HepG2 (cell line): ENCODE data around the gene FBRSL1. TPM values are rescaled to one million over a fixed set of nuclear protein-coding genes. Genes with fewer than 3 reads are reported as not detected.

ENCODE experiments used
- AHR ChIP-seq: IDR thresholded peaks from 2 replicates; pipeline ENCODE4 v1.6.1; 2018; ENCODE audit warnings: missing genetic modification reagents, missing compliant biosample characterization
- EEA1 ChIP-seq: sonication (generic); formaldehyde crosslinking; IDR thresholded peaks from 2 replicates; pipeline ENCODE4 v1.5.1; 2020; ENCODE audit warnings: mild to moderate bottlenecking, missing genetic modification reagents, borderline replicate concordance
- KLF9 ChIP-seq: IDR thresholded peaks from 2 replicates; pipeline ENCODE4 v1.6.1; 2016; ENCODE audit warnings: low read depth
- MYC ChIP-seq: sonication (generic); formaldehyde crosslinking; IDR thresholded peaks from 2 replicates; pipeline ENCODE4 v1.9.0; 2021; ENCODE audit warnings: missing genetic modification reagents, borderline replicate concordance
- PAWR ChIP-seq: sonication (generic); formaldehyde crosslinking; IDR thresholded peaks from 2 replicates; pipeline ENCODE4 v1.4.0; 2020; ENCODE audit warnings: missing genetic modification reagents, mild to moderate bottlenecking, borderline replicate concordance
- SPEN ChIP-seq: sonication (generic); formaldehyde crosslinking; IDR thresholded peaks from 2 replicates; pipeline ENCODE4 v1.5.1; 2020; ENCODE audit warnings: low read depth, mild to moderate bottlenecking, missing genetic modification reagents
- TMF1 ChIP-seq: sonication (generic); formaldehyde crosslinking; IDR thresholded peaks from 2 replicates; pipeline ENCODE4 v1.8.1; 2022; ENCODE audit warnings: low read depth, missing genetic modification reagents
- ZNF143 ChIP-seq: sonication (generic); formaldehyde crosslinking; IDR thresholded peaks from 2 replicates; pipeline ENCODE4 v1.4.0; 2020; ENCODE audit warnings: missing genetic modification reagents
- ZNF225 ChIP-seq: sonication (generic); formaldehyde crosslinking; IDR thresholded peaks from 2 replicates; pipeline ENCODE4 v1.4.0; 2020; ENCODE audit warnings: mild to moderate bottlenecking, missing genetic modification reagents
- ZNF792 ChIP-seq: IDR thresholded peaks from 2 replicates; pipeline ENCODE4 v1.6.1; 2016
- polyA plus RNA-seq, 8 experiments: library from polyadenylated mRNA; depleted of rRNA in 3 of 8; stranded (reverse) in 7 of 8; unstranded in 1 of 8; fragments of >200 nt; fragmentation: Illumina TruSeq in 4 of 8; extraction: Trizol in 4 of 8; gene quantifications; 2 replicates each; pipeline versions ENCODE4 v1.2.1 to v1.2.3, GENCODE V29; 2011 to 2016; ENCODE audit warnings: low read depth in 4 of 8, missing spikeins in 1 of 8, mixed read lengths in 1 of 8; ENCODE audit not compliant: insufficient read depth in 1 of 8
- total RNA-seq, 5 experiments: library from RNA; depleted of rRNA; stranded (reverse); fragments of >200 nt; fragmentation: Illumina TruSeq; extraction: Trizol; gene quantifications; 2 replicates each; pipeline ENCODE4 v1.2.3, GENCODE V29; 2016; ENCODE audit warnings: low read depth in 1 of 5
- TF ChIP-seq, protein P1 (sequence below): sonication (generic); formaldehyde crosslinking; IDR thresholded peaks from 2 replicates; pipeline ENCODE4 v1.4.0; 2020; ENCODE audit warnings: mild to moderate bottlenecking, low read depth, missing genetic modification reagents
- TF ChIP-seq, protein P2 (sequence below): sonication (generic); formaldehyde crosslinking; IDR thresholded peaks from 2 replicates; pipeline ENCODE4 v1.4.0; 2020; ENCODE audit warnings: missing genetic modification reagents, low read depth, mild to moderate bottlenecking, borderline replicate concordance
- TF ChIP-seq, protein P3 (sequence below): sonication (generic); formaldehyde crosslinking; IDR thresholded peaks from 2 replicates; pipeline ENCODE4 v1.4.0; 2020; ENCODE audit warnings: missing genetic modification reagents
- TF ChIP-seq, protein P4 (sequence below): sonication (generic); formaldehyde crosslinking; IDR thresholded peaks from 2 replicates; pipeline ENCODE4 v1.4.0; 2020; ENCODE audit warnings: missing genetic modification reagents
- TF ChIP-seq, protein P5 (sequence below): sonication (generic); formaldehyde crosslinking; IDR thresholded peaks from 2 replicates; pipeline ENCODE4 v1.4.0; 2020; ENCODE audit warnings: missing genetic modification reagents

The FBRSL1 gene
- total and polyA plus RNA-seq, 2 of the 13 experiments (the other 11 are each of a cell fraction or from before 2014, with no cell fraction given), result 3.6 to 7.9 TPM

DNA sequence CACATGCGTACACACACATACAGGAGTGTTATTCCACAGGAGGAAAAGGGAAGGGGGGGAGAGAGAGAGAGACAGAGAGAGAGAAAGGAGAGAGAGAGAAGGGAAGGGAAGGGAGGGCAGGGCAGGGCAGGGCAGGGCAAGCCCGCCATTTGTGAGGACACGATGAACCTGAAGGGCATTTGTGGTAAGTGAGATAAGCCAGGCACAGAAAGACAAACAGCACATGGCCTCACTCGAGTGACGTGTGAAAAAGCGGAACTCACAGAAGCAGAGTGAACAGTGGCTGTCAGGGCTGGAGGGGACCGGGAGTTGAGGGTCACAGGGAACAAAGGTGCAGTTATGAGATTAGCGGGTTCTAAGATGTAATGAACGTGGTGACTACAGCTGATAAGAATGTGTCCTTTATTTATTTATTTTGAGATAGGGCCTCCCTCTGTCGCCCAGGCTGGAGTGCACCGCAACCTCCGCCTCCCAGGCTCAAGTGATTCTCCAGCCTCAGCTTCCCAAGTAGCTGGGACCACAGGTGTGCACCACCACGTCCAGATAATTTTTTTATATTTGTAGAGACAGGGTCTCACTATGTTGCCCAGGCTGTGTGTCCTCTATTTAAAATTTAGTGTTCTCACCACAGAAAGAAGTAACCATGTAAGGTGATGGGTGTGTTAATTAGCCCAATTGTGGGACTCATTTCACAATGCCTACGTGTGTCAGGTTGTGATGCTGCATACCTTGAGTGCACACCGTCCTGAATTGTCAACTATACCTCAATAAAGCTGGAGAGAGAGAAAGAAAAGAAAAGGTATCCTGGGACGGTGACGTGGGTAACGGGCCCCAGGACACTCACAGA, 18.7 kb upstream of the FBRSL1 start (continued):
- TF ChIP-seq, protein P1, sequence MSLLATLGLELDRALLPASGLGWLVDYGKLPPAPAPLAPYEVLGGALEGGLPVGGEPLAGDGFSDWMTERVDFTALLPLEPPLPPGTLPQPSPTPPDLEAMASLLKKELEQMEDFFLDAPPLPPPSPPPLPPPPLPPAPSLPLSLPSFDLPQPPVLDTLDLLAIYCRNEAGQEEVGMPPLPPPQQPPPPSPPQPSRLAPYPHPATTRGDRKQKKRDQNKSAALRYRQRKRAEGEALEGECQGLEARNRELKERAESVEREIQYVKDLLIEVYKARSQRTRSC (CRISPR knock-in tag), result no peak
- TF ChIP-seq PAWR (CRISPR knock-in tag) (no peak), ZNF225 (CRISPR knock-in tag) (no peak), EEA1 (CRISPR knock-in tag) (no peak), TMF1 (CRISPR knock-in tag) (no peak), ZNF792 (CRISPR knock-in tag) (peak; percentile 91; the same call in 1 of the 2 replicates), KLF9 (peak; percentile 80; the same call in 1 of the 2 replicates), ZNF143 (peak; percentile 36; the same call in 1 of the 2 replicates), SPEN (CRISPR knock-in tag) (peak; percentile 76; the same call in 1 of the 2 replicates), AHR (CRISPR knock-in tag) (no peak), MYC (peak; percentile 86)
- TF ChIP-seq, protein P2, sequence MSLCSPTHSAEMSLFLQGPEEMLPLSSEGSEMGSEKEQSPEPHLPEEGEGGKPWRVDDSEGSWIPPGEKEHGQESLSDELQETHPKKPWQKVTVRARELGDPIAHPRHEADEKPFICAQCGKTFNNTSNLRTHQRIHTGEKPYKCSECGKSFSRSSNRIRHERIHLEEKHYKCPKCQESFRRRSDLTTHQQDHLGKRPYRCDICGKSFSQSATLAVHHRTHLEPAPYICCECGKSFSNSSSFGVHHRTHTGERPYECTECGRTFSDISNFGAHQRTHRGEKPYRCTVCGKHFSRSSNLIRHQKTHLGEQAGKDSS (CRISPR knock-in tag), result no peak; the same call in none of the 2 replicates
- TF ChIP-seq, protein P3, sequence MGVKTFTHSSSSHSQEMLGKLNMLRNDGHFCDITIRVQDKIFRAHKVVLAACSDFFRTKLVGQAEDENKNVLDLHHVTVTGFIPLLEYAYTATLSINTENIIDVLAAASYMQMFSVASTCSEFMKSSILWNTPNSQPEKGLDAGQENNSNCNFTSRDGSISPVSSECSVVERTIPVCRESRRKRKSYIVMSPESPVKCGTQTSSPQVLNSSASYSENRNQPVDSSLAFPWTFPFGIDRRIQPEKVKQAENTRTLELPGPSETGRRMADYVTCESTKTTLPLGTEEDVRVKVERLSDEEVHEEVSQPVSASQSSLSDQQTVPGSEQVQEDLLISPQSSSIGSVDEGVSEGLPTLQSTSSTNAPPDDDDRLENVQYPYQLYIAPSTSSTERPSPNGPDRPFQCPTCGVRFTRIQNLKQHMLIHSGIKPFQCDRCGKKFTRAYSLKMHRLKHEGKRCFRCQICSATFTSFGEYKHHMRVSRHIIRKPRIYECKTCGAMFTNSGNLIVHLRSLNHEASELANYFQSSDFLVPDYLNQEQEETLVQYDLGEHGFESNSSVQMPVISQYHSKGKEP (CRISPR knock-in tag), result no peak
- TF ChIP-seq, protein P4, sequence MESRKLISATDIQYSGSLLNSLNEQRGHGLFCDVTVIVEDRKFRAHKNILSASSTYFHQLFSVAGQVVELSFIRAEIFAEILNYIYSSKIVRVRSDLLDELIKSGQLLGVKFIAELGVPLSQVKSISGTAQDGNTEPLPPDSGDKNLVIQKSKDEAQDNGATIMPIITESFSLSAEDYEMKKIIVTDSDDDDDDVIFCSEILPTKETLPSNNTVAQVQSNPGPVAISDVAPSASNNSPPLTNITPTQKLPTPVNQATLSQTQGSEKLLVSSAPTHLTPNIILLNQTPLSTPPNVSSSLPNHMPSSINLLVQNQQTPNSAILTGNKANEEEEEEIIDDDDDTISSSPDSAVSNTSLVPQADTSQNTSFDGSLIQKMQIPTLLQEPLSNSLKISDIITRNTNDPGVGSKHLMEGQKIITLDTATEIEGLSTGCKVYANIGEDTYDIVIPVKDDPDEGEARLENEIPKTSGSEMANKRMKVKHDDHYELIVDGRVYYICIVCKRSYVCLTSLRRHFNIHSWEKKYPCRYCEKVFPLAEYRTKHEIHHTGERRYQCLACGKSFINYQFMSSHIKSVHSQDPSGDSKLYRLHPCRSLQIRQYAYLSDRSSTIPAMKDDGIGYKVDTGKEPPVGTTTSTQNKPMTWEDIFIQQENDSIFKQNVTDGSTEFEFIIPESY (CRISPR knock-in tag), result no peak; the same call in none of the 2 replicates
- TF ChIP-seq, protein P5, sequence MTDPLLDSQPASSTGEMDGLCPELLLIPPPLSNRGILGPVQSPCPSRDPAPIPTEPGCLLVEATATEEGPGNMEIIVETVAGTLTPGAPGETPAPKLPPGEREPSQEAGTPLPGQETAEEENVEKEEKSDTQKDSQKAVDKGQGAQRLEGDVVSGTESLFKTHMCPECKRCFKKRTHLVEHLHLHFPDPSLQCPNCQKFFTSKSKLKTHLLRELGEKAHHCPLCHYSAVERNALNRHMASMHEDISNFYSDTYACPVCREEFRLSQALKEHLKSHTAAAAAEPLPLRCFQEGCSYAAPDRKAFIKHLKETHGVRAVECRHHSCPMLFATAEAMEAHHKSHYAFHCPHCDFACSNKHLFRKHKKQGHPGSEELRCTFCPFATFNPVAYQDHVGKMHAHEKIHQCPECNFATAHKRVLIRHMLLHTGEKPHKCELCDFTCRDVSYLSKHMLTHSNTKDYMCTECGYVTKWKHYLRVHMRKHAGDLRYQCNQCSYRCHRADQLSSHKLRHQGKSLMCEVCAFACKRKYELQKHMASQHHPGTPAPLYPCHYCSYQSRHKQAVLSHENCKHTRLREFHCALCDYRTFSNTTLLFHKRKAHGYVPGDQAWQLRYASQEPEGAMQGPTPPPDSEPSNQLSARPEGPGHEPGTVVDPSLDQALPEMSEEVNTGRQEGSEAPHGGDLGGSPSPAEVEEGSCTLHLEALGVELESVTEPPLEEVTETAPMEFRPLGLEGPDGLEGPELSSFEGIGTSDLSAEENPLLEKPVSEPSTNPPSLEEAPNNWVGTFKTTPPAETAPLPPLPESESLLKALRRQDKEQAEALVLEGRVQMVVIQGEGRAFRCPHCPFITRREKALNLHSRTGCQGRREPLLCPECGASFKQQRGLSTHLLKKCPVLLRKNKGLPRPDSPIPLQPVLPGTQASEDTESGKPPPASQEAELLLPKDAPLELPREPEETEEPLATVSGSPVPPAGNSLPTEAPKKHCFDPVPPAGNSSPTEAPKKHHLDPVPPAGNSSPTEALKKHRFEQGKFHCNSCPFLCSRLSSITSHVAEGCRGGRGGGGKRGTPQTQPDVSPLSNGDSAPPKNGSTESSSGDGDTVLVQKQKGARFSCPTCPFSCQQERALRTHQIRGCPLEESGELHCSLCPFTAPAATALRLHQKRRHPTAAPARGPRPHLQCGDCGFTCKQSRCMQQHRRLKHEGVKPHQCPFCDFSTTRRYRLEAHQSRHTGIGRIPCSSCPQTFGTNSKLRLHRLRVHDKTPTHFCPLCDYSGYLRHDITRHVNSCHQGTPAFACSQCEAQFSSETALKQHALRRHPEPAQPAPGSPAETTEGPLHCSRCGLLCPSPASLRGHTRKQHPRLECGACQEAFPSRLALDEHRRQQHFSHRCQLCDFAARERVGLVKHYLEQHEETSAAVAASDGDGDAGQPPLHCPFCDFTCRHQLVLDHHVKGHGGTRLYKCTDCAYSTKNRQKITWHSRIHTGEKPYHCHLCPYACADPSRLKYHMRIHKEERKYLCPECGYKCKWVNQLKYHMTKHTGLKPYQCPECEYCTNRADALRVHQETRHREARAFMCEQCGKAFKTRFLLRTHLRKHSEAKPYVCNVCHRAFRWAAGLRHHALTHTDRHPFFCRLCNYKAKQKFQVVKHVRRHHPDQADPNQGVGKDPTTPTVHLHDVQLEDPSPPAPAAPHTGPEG, result no peak
